Measurements from ENCODE around the gene SRGAP3.

DNA sequence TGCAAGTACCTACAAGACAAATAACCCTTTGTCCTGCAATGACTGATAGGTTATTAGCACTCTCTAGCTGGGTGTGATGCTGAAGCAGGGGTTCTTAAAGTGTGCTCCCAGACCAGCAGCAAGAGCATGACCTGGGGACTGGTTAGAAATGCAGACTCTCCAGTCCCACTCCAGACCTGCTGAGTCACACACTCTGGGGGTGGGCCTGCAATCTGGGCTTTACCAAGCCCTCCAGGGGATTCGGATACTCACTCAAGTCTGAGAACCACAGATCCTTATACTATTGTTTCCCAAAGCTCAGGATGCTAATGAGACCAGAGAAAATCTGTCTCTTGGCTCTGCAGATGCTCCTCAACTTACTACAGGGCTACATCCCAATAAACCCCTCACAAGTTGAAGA lies 144.0 kb downstream of the SRGAP3 start:
- TF ChIP-seq CEBPB (IDR thresholded peaks at IDR 0.05), result no peak
- TF ChIP-seq RAD21 (IDR thresholded peaks at IDR 0.05; ENCODE audit: low read depth), result no peak
- no peak for TF ChIP-seq TEAD4 (IDR thresholded peaks at IDR 0.05)
- TF ChIP-seq MAX (IDR thresholded peaks at IDR 0.05), result no peak
- TF ChIP-seq FOXM1 (IDR thresholded peaks at IDR 0.05; ENCODE audit: borderline replicate concordance, low read depth), result no peak
- TF ChIP-seq EGR1 (IDR thresholded peaks at IDR 0.05), result no peak
- TF ChIP-seq CREB1 (IDR thresholded peaks at IDR 0.05; ENCODE audit: low read depth), result no peak
- TF ChIP-seq TCF12 (IDR thresholded peaks at IDR 0.05; ENCODE audit: low read depth), result no peak
- TF ChIP-seq EP300 (IDR thresholded peaks at IDR 0.05; ENCODE audit: borderline replicate concordance), result no peak
